H9 (cell line): ENCODE measurements around the gene INTS4. TPM values are rescaled to one million over a fixed set of nuclear protein-coding genes. Genes with fewer than 3 reads are reported as not detected.

Experiments
- DNase-seq: peaks from one replicate; pipeline ENCODE4 v3.0.0-alpha.2; 2017
- H2AFZ ChIP-seq: one replicate; pipeline ENCODE4 v1.6.1; 2013; ENCODE audit warnings: mild to moderate bottlenecking, low read length, control low read depth, moderate library complexity
- H2AK5ac ChIP-seq: 2 replicates; pipeline ENCODE4 v1.6.1; 2013; ENCODE audit warnings: low read length, control low read depth, mixed read lengths; ENCODE audit not compliant: insufficient read length
- H2BK120ac ChIP-seq: one replicate; pipeline ENCODE4 v1.6.1; 2013; ENCODE audit warnings: low read depth, mild to moderate bottlenecking, low read length, control low read depth, inconsistent platforms; ENCODE audit not compliant: poor library complexity, severe bottlenecking
- H2BK12ac ChIP-seq: 2 replicates; pipeline ENCODE4 v1.6.1; 2013; ENCODE audit warnings: low read length, control low read depth, mixed read lengths, low read depth; ENCODE audit not compliant: insufficient read length
- H2BK15ac ChIP-seq: 2 replicates; pipeline ENCODE4 v1.6.1; 2013; ENCODE audit warnings: low read depth, low read length, control low read depth
- H2BK20ac ChIP-seq: one replicate; pipeline ENCODE4 v1.6.1; 2013; ENCODE audit warnings: low read depth, mild to moderate bottlenecking, low read length, control low read depth, inconsistent platforms; ENCODE audit not compliant: poor library complexity, severe bottlenecking
- H2BK5ac ChIP-seq: 2 replicates; pipeline ENCODE4 v1.6.1; 2013; ENCODE audit warnings: low read length, control low read depth, mixed read lengths; ENCODE audit not compliant: insufficient read length
- H3K14ac ChIP-seq: 2 replicates; pipeline ENCODE4 v1.6.1; 2013; ENCODE audit warnings: low read length, control low read depth; ENCODE audit not compliant: insufficient read depth
- H3K18ac ChIP-seq: 2 replicates; pipeline ENCODE4 v1.6.1; 2013; ENCODE audit warnings: low read depth, mild to moderate bottlenecking, mixed read lengths, low read length, control low read depth; ENCODE audit not compliant: insufficient read length
- H3K23ac ChIP-seq: 2 replicates; pipeline ENCODE4 v1.6.1; 2013; ENCODE audit warnings: low read length, control low read depth, mixed read lengths, low read depth; ENCODE audit not compliant: insufficient read length
- H3K23me2 ChIP-seq: 2 replicates; pipeline ENCODE4 v1.6.1; 2013; ENCODE audit warnings: low read depth, mild to moderate bottlenecking, mixed read lengths, low read length, control low read depth; ENCODE audit not compliant: insufficient read length, poor library complexity, severe bottlenecking
- H3K27ac ChIP-seq: 2 replicates; pipeline ENCODE4 v1.5.1; 2013; ENCODE audit warnings: low read length, control low read depth, mixed read lengths, low read depth; ENCODE audit not compliant: insufficient read length
- H3K27me3 ChIP-seq: 2 replicates; pipeline ENCODE4 v1.6.1; 2013; ENCODE audit warnings: low read length, control low read depth, inconsistent platforms; ENCODE audit not compliant: insufficient read depth
- H3K4ac ChIP-seq: 2 replicates; pipeline ENCODE4 v1.6.1; 2013; ENCODE audit warnings: low read depth, mild to moderate bottlenecking, control low read depth, inconsistent platforms, low read length, moderate library complexity
- H3K4me1 ChIP-seq: 2 replicates; pipeline ENCODE4 v1.6.1; 2013; ENCODE audit warnings: low read length, control low read depth, inconsistent platforms; ENCODE audit not compliant: insufficient read depth
- H3K4me2 ChIP-seq: 2 replicates; pipeline ENCODE4 v1.6.1; 2013; ENCODE audit warnings: low read length, control low read depth, mixed read lengths; ENCODE audit not compliant: insufficient read length, insufficient read depth
- H3K56ac ChIP-seq: 2 replicates; pipeline ENCODE4 v1.6.1; 2013; ENCODE audit warnings: low read depth, mild to moderate bottlenecking, mixed read lengths, low read length, control low read depth; ENCODE audit not compliant: insufficient read length
- H3K79me1 ChIP-seq: 2 replicates; pipeline ENCODE4 v1.6.1; 2013; ENCODE audit warnings: low read depth, mild to moderate bottlenecking, moderate library complexity, low read length, control low read depth, inconsistent platforms; ENCODE audit not compliant: insufficient read depth, poor library complexity, severe bottlenecking
- H3K79me2 ChIP-seq: 2 replicates; pipeline ENCODE4 v1.6.1; 2013; ENCODE audit warnings: low read length, control low read depth, inconsistent platforms; ENCODE audit not compliant: insufficient read depth
- H3K9ac ChIP-seq: 2 replicates; pipeline ENCODE4 v1.6.1; 2013; ENCODE audit warnings: low read length, control low read depth, mixed read lengths; ENCODE audit not compliant: insufficient read length; ENCODE audit errors: extremely low read depth
- H3K9me3 ChIP-seq: one replicate; pipeline ENCODE4 v1.6.1; 2013; ENCODE audit warnings: low read depth, low read length, inconsistent platforms; ENCODE audit not compliant: control insufficient read depth
- H3T11ph ChIP-seq: one replicate; pipeline ENCODE4 v1.6.1; 2013; ENCODE audit warnings: mild to moderate bottlenecking, low read length, control low read depth, inconsistent platforms
- H4K20me1 ChIP-seq: one replicate; pipeline ENCODE4 v1.6.1; 2013; ENCODE audit not compliant: control insufficient read depth, insufficient read length, insufficient read depth
- H4K5ac ChIP-seq: 2 replicates; pipeline ENCODE4 v1.6.1; 2013; ENCODE audit warnings: low read depth, mild to moderate bottlenecking, mixed read lengths, low read length, control low read depth; ENCODE audit not compliant: insufficient read length
- H4K8ac ChIP-seq: replicated peaks from 2 replicates; pipeline ENCODE4 v1.6.1; 2013; ENCODE audit warnings: low read length, control low read depth, mixed read lengths, low read depth; ENCODE audit not compliant: insufficient read length
- H4K91ac ChIP-seq: 2 replicates; pipeline ENCODE4 v1.6.1; 2013; ENCODE audit warnings: low read depth, mild to moderate bottlenecking, moderate library complexity, mixed read lengths, low read length, control low read depth; ENCODE audit not compliant: insufficient read length
- H3K27ac Mint-ChIP-seq, 3 experiments: 2 replicates in 2 of 3; 3 replicates in 1 of 3; pipeline ENCODE4 v1.8.0; 2020 to 2021; ENCODE audit warnings: mixed read lengths in 3 of 3, mild to moderate bottlenecking in 1 of 3, moderate library complexity in 1 of 3
- H3K27me3 Mint-ChIP-seq: 2 replicates; pipeline ENCODE4 v1.8.0; 2021; ENCODE audit warnings: low read depth, mild to moderate bottlenecking, moderate library complexity, mixed read lengths
- H3K36me3 Mint-ChIP-seq, 3 experiments: 2 replicates in 2 of 3; 3 replicates in 1 of 3; pipeline ENCODE4 v1.8.0; 2020 to 2021; ENCODE audit warnings: low read depth in 3 of 3, mixed read lengths in 3 of 3; ENCODE audit not compliant: insufficient read depth in 1 of 3
- H3K4me1 Mint-ChIP-seq, 2 experiments: 2 replicates each; pipeline ENCODE4 v1.8.0; 2020; ENCODE audit warnings: mixed read lengths in 2 of 2
- H3K4me3 Mint-ChIP-seq, 2 experiments: 2 replicates in 1 of 2; 3 replicates in 1 of 2; pipeline ENCODE4 v1.8.0; 2020 to 2021; ENCODE audit warnings: mild to moderate bottlenecking in 2 of 2, mixed read lengths in 2 of 2, moderate library complexity in 1 of 2
- H3K9me3 Mint-ChIP-seq, 2 experiments: 2 replicates in 1 of 2; 3 replicates in 1 of 2; pipeline ENCODE4 v1.8.0; 2020; ENCODE audit warnings: mild to moderate bottlenecking in 2 of 2, mixed read lengths in 2 of 2, moderate library complexity in 1 of 2
- WGBS: extraction: QIAGEN DNeasy Blood & Tissue Kit; methylation state at CpG from one replicate; pipeline ENCODE4 v1.1.7; 2013; ENCODE audit warnings: missing lambda C conversion rate, low lambda C conversion rate, mixed read lengths; ENCODE audit not compliant: insufficient read length; ENCODE audit errors: extremely low coverage; 5-methylcytosine and 5-hydroxymethylcytosine counted together
- total RNA-seq: library from RNA; stranded (reverse); gene quantifications from 2 replicates; pipeline ENCODE4 v1.2.1, GENCODE V29; 2021
- TF ChIP-seq, protein P1 (sequence below): fragments of 200-600 bp; sonication (generic); conservative IDR thresholded peaks from 3 replicates; pipeline ENCODE4 v1.8.0; 2021; ENCODE audit warnings: antibody characterized with exemption, mild to moderate bottlenecking

The INTS4 gene
- total RNA-seq, 1 experiment from 2014 or later, result 38.6 TPM

DNA sequence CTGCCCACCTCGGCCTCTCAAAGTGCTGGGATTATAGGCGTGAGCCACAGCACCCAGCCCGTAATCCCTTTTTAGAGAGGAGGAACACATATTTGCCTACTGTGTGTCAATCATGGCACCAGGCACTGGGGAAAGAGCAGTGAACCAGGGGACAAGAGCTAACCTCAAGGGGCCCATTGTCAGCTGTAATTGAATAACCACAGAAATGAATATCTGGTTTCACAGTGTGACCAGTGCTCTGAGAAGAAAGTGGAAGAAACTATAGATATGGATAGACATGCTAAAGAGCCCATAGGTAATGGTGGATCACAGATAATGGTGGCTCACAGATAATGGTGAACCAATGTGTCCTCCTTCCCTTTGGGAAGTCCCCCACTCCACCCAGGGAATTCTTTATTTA lies 37.2 kb upstream of the INTS4 start:
- H3T11ph ChIP-seq, result no peak overlapping the region
- no peak overlapping the region for H3K4me2 ChIP-seq
- WGBS, result no CpG with 5 or more reads among the region's 3 CpGs
- no peak overlapping the region for H2AK5ac ChIP-seq
- H3K27me3 ChIP-seq, result no peaks in the 10 kb centered on the region
- H3K23ac ChIP-seq, result no peak overlapping the region
- no peak overlapping the region for H3K14ac ChIP-seq
- H3K9me3 ChIP-seq, result no peaks in the 10 kb centered on the region
- no peak overlapping the region for H2AFZ ChIP-seq
- H3K23me2 ChIP-seq, result no peaks in the 10 kb centered on the region
- no peak overlapping the region for H3K4ac ChIP-seq
- no peak overlapping the region for H2BK5ac ChIP-seq
- no peak overlapping the region for H2BK12ac ChIP-seq
- no peak overlapping the region for H4K8ac ChIP-seq
- H2BK15ac ChIP-seq, result no peak overlapping the region
- no peak overlapping the region for H3K18ac ChIP-seq
- peaks cover 0 to 5% of the 10 kb centered on the region in 2 experiments; a peak in 2 of 5 replicates for H3K9me3 Mint-ChIP-seq
- H3K27me3 Mint-ChIP-seq, result no peaks in the 10 kb centered on the region
- H2BK120ac ChIP-seq, result no peak overlapping the region
- no peaks in the 10 kb centered on the region for H3K4me1 ChIP-seq
- no peak for DNase-seq
- H3K27ac ChIP-seq, result no peak overlapping the region
- H4K20me1 ChIP-seq, result no peaks in the 10 kb centered on the region
- no peaks in the 10 kb centered on the region for H3K79me2 ChIP-seq
- peaks cover 6 to 17% of the 10 kb centered on the region in 2 experiments for H3K4me1 Mint-ChIP-seq
- H3K36me3 Mint-ChIP-seq, result no peaks in the 10 kb centered on the region
- H4K91ac ChIP-seq, result no peak overlapping the region
- H3K79me1 ChIP-seq, result no peaks in the 10 kb centered on the region
- H3K9ac ChIP-seq, result no peak overlapping the region
- H3K56ac ChIP-seq, result no peak overlapping the region
- H2BK20ac ChIP-seq, result no peak overlapping the region
- TF ChIP-seq, protein P1, sequence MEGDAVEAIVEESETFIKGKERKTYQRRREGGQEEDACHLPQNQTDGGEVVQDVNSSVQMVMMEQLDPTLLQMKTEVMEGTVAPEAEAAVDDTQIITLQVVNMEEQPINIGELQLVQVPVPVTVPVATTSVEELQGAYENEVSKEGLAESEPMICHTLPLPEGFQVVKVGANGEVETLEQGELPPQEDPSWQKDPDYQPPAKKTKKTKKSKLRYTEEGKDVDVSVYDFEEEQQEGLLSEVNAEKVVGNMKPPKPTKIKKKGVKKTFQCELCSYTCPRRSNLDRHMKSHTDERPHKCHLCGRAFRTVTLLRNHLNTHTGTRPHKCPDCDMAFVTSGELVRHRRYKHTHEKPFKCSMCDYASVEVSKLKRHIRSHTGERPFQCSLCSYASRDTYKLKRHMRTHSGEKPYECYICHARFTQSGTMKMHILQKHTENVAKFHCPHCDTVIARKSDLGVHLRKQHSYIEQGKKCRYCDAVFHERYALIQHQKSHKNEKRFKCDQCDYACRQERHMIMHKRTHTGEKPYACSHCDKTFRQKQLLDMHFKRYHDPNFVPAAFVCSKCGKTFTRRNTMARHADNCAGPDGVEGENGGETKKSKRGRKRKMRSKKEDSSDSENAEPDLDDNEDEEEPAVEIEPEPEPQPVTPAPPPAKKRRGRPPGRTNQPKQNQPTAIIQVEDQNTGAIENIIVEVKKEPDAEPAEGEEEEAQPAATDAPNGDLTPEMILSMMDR, result no peak
- H3K27ac Mint-ChIP-seq, result no peak overlapping the region
- no peak overlapping the region for H3K4me3 Mint-ChIP-seq
- no peak overlapping the region for H4K5ac ChIP-seq
